Subcutaneous adipose tissue (tissue), 4 donors: ENCODE results near the gene ECE2. TPM values are rescaled to one million over a fixed set of nuclear protein-coding genes. Genes with fewer than 3 reads are reported as not detected.

Source experiments
- CTCF ChIP-seq: fragments of 450-650 bp; IDR thresholded peaks from one replicate; pipeline ENCODE4 v1.5.1; 2016; ENCODE audit warnings: low read depth, mild to moderate bottlenecking, control low read depth, antibody characterized with exemption, moderate library complexity
- total RNA-seq, 4 donors: library from RNA; depleted of rRNA; stranded (reverse); fragments of >200 nt; gene quantifications; one replicate each; pipeline ENCODE4 v1.1.0, GENCODE V29; 2016

Gene ECE2
- total RNA-seq, 4 donors from 2014 or later = not detected

GRCh38 chr3:184231671-184232070, 44.2 kb upstream of the ECE2 start:
- no peak for TF ChIP-seq CTCF

- TF ChIP-seq CTCF = no peak
These were observed 42.5 kb upstream of the ECE2 start for GRCh38 chr3:184233127-184233843.

GRCh38 chr3:184234224-184234623, 41.6 kb upstream of the ECE2 start:
- no peak for TF ChIP-seq CTCF

- TF ChIP-seq CTCF = no peak
These were observed 41.0 kb upstream of the ECE2 start for GRCh38 chr3:184234671-184235380.

GRCh38 chr3:184235381-184236032, 40.3 kb upstream of the ECE2 start:
- no peak for TF ChIP-seq CTCF

- no peak for TF ChIP-seq CTCF
These were observed 39.8 kb upstream of the ECE2 start for GRCh38 chr3:184236033-184236410.

GRCh38 chr3:184236636-184237035, 39.2 kb upstream of the ECE2 start:
- TF ChIP-seq CTCF = no peak
